Esophagus squamous epithelium (tissue), 5 donors: ENCODE results near the gene RPS4Y1. TPM values are rescaled to one million over a fixed set of nuclear protein-coding genes. Genes with fewer than 3 reads are reported as not detected.

ENCODE experiments used
- DNase-seq: peaks from one replicate; lab custom pipeline; 2025; lab: John Stamatoyannopoulos, UW
- H3K27ac ChIP-seq, 4 donors: fragments of 200-600 bp; sonication (generic); one replicate each; pipeline ENCODE4 v1.5.1; 2016 to 2019; ENCODE audit warnings: mild to moderate bottlenecking in 1 of 4
- H3K27me3 ChIP-seq, 4 donors: fragments of 200-600 bp; sonication (generic); 1 replicate in 3 of 4; 2 replicates in 1 of 4; pipeline versions ENCODE4 v1.5.1 to v1.6.0; 2017 to 2021; ENCODE audit warnings: antibody characterized with exemption in 1 of 4
- H3K36me3 ChIP-seq, 3 donors: fragments of 200-600 bp; sonication (generic); one replicate each; pipeline ENCODE4 v1.5.1; 2016 to 2019
- H3K4me1 ChIP-seq, 3 donors: fragments of 200-600 bp; sonication (generic); one replicate each; pipeline ENCODE4 v1.5.1; 2017 to 2019
- H3K4me3 ChIP-seq, 4 donors: fragments of 200-600 bp; sonication (generic); 1 replicate in 3 of 4; 2 replicates in 1 of 4; pipeline ENCODE4 v1.5.1; 2016 to 2019; ENCODE audit warnings: mild to moderate bottlenecking in 2 of 4, moderate library complexity in 1 of 4
- H3K9me3 ChIP-seq, 3 donors: fragments of 200-600 bp; sonication (generic); one replicate each; pipeline ENCODE4 v1.5.1; 2016 to 2019
- CTCF ChIP-seq, 6 experiments: fragments of 450-650 bp in 4 of 6; fragments of 200-600 bp in 2 of 6; sonication (generic) in 2 of 6; IDR thresholded peaks; one replicate each; pipeline ENCODE4 v1.5.1; 2016 to 2019; ENCODE audit warnings: antibody characterized with exemption in 6 of 6, mild to moderate bottlenecking in 4 of 6, moderate library complexity in 4 of 6
- POLR2A ChIP-seq, 4 donors: fragments of 450-650 bp; IDR thresholded peaks; one replicate each; pipeline ENCODE4 v1.6.1; 2017; ENCODE audit warnings: antibody characterized with exemption in 4 of 4, mild to moderate bottlenecking in 4 of 4, moderate library complexity in 3 of 4
- intact Hi-C: fragments of 100-400 bp; cut with DNase I; formaldehyde crosslinking; loops from one replicate; pipeline ENCODE4 v1.15.0; 2022
- small RNA-seq, 4 donors: library from RNA; depleted of rRNA; stranded (forward); fragments of <200 nt; gene quantifications; one replicate each; pipeline ENCODE3, GENCODE V24; 2016
- total RNA-seq, 4 donors: library from RNA; depleted of rRNA; stranded (reverse); fragments of >200 nt; gene quantifications; one replicate each; pipeline ENCODE4 v1.1.0, GENCODE V29; 2016
- donor health status: DM: yes; HTN: yes; CAD: no.

The RPS4Y1 gene
- total RNA-seq, 4 donors from 2014 or later = 0.23 to 290 (median 105) TPM

GRCh38 chrY:2913066-2913815 lies 71.8 kb downstream of the RPS4Y1 start:
- TF ChIP-seq POLR2A (IDR thresholded peaks at IDR 0.05) (no peak), CTCF (IDR thresholded peaks at IDR 0.05) (peak in 2 of 6 experiments; percentile 19 to 35)
- H3K4me3 ChIP-seq = no peak overlapping the region
- no peaks in the 10 kb centered on the region for H3K9me3 ChIP-seq
- intact Hi-C loops = no loop called here
- DNase-seq = no peak
- no peaks in the 10 kb centered on the region for H3K36me3 ChIP-seq
- H3K4me1 ChIP-seq = no peaks in the 10 kb centered on the region
- H3K27me3 ChIP-seq = no peaks in the 10 kb centered on the region
- no peak overlapping the region for H3K27ac ChIP-seq

Small RNA genes lying within 50 kb of the gene (small RNA-seq; reads per million reads assigned to genes)
- gene TOMM22P2 = 0 reads per million in 4 donors

Other genes with a start within 250 kb of the RPS4Y1 start
- not detected for gene SRY, start 53.9 kb upstream of the RPS4Y1 start, total RNA-seq
- 10 to 100 TPM in 1 of 4 donors, 1 to 10 TPM in 1, not detected in 2; 8.4 to 19.1 TPM for gene ZFY, start 93.8 kb downstream of the RPS4Y1 start, total RNA-seq